Astrocyte of the spinal cord (primary cell): ENCODE measurements around the gene SIGLEC5.
A peak's percentile ranks its signal among the peaks of the same experiment; 100 is the strongest.
"Not testable (repeated sequence)": the region's sequence is repeated elsewhere in the genome, so short reads cannot be mapped to it uniquely, and the experiment has no call there.

Experiments used
- DNase-seq: peaks from one replicate; pipeline ENCODE4 v3.0.0; 2011; ENCODE audit warnings: low read depth, low spot score
- H3K4me3 ChIP-seq: 2 replicates; pipeline ENCODE4 v1.5.1; 2011; ENCODE audit warnings: low read depth, mild to moderate bottlenecking, low read length, moderate library complexity
- CTCF ChIP-seq: IDR thresholded peaks from 2 replicates; pipeline ENCODE4 v1.5.1; 2012; ENCODE audit warnings: low read depth, mild to moderate bottlenecking, low read length, inconsistent platforms
- in situ Hi-C: cut with HindIII; loops from 2 replicates; pipeline ENCODE4 v1.10.0; 2017; ENCODE audit warnings: low sequenced_read_pairs

The SIGLEC5 gene, protein sequence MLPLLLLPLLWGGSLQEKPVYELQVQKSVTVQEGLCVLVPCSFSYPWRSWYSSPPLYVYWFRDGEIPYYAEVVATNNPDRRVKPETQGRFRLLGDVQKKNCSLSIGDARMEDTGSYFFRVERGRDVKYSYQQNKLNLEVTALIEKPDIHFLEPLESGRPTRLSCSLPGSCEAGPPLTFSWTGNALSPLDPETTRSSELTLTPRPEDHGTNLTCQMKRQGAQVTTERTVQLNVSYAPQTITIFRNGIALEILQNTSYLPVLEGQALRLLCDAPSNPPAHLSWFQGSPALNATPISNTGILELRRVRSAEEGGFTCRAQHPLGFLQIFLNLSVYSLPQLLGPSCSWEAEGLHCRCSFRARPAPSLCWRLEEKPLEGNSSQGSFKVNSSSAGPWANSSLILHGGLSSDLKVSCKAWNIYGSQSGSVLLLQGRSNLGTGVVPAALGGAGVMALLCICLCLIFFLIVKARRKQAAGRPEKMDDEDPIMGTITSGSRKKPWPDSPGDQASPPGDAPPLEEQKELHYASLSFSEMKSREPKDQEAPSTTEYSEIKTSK

GRCh38 chr19:51630315-51630714 is at the start of gene SIGLEC5:
TSS of gene SIGLEC5 (minus strand) at chr19:51630401. CDS start at chr19:51630335, 66 bp downstream.
- DNase-seq, in situ Hi-C loops, H3K4me3 ChIP-seq: not testable (repeated sequence)

GRCh38 chr19:51676566-51677083 is 46.4 kb upstream of the SIGLEC5 start:
- no peak for DNase-seq
- in situ Hi-C loops = no loop called here
- no peak for TF ChIP-seq CTCF
- H3K4me3 ChIP-seq = no peak overlapping the region

GRCh38 chr19:51675911-51676565 is 45.8 kb upstream of the SIGLEC5 start:
- in situ Hi-C loops, DNase-seq, H3K4me3 ChIP-seq: not testable (repeated sequence)
- peak; percentile 44 for TF ChIP-seq CTCF

DNA sequence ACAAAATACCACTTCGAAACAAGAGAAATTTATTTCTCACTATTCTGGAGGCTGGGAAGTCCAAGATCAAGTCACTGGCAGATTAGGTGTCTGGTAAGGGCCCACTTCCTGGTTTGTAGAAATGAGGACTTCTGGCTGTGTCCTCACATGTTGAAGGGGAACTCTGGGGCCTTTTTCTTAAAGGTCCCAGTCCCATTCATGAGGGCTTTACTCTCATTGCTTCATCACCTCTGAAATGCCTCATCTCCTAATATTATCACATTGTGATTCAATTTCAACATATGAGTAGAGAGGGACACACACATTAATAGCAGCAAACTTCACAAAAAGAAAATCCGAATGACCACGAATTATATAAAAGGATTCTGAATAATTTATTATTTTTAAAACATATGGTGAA is 38.0 kb upstream of the SIGLEC5 start:
- in situ Hi-C loops = no loop called here
- DNase-seq = no peak
- TF ChIP-seq CTCF = no peak
- H3K4me3 ChIP-seq = no peak overlapping the region

DNA sequence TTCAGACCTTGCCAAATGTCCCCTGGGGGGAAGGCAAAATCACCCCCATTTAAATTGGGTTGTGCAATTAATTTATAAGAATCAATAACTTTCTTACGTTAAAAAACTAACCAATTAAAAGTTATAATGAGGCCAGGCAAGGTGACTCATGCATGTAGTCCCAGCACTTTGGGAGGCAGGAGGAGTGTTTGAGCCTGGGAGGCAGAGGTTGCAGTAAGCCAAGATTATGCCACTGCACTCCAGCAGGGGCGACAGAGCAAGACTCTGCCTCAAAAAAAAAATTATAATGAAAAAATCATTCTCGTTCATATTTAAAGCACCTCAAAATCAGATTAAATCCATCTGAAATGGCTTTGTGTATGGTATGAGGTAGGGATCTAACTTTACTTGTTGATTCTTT is 34.8 kb upstream of the SIGLEC5 start:
- TF ChIP-seq CTCF = no peak
- no peak overlapping the region for H3K4me3 ChIP-seq
- in situ Hi-C loops = no loop called here
- no peak for DNase-seq

DNA sequence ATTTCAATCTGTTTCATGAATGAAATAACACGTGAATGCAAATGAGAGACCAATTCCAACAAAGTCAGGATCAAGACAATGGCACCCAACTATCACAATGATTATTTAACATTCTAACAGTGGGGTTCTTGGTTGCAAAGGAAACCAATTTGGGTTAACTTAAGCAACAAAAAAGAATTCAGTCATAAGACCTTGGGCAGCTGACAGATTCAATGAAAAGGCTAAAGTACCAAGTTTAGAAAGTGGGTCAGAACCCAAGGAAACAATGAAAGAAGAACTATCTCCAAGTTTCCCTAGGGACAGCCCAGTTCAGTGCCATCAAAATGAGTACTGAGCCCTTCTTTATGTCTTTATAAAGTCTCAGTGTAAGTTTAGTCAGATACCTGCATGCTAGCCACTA is 33.9 kb upstream of the SIGLEC5 start:
- no peak overlapping the region for H3K4me3 ChIP-seq
- peak; percentile 2 for TF ChIP-seq CTCF
- no peak for DNase-seq
- in situ Hi-C loops = no loop called here

- no peak for TF ChIP-seq CTCF
- in situ Hi-C loops = no loop called here
These were observed 33.4 kb upstream of the SIGLEC5 start for GRCh38 chr19:51663650-51664049.

More at GRCh38 chr19:51663650-51664049, 33.4 kb upstream of the SIGLEC5 start:
- H3K4me3 ChIP-seq = no peak overlapping the region
- no peak for DNase-seq
